HL-60 (cell line): ENCODE measurements around the gene ETDC.
"Not testable (repeated sequence)": the region's sequence is repeated elsewhere in the genome, so short reads cannot be mapped to it uniquely, and the experiment has no call there.

Experiments used
- CTCF ChIP-seq: IDR thresholded peaks from one replicate; pipeline ENCODE4 v1.5.1; 2011; ENCODE audit warnings: low read length, control low read depth, inconsistent platforms; ENCODE audit not compliant: insufficient read depth
- POLR2AphosphoS5 ChIP-seq: IDR thresholded peaks from 2 replicates; pipeline ENCODE4 v1.6.1; 2012; ENCODE audit warnings: low read depth
- REST ChIP-seq: IDR thresholded peaks from 2 replicates; pipeline ENCODE4 v1.6.1; 2012; ENCODE audit warnings: low read depth; ENCODE audit not compliant: insufficient replicate concordance

DNA sequence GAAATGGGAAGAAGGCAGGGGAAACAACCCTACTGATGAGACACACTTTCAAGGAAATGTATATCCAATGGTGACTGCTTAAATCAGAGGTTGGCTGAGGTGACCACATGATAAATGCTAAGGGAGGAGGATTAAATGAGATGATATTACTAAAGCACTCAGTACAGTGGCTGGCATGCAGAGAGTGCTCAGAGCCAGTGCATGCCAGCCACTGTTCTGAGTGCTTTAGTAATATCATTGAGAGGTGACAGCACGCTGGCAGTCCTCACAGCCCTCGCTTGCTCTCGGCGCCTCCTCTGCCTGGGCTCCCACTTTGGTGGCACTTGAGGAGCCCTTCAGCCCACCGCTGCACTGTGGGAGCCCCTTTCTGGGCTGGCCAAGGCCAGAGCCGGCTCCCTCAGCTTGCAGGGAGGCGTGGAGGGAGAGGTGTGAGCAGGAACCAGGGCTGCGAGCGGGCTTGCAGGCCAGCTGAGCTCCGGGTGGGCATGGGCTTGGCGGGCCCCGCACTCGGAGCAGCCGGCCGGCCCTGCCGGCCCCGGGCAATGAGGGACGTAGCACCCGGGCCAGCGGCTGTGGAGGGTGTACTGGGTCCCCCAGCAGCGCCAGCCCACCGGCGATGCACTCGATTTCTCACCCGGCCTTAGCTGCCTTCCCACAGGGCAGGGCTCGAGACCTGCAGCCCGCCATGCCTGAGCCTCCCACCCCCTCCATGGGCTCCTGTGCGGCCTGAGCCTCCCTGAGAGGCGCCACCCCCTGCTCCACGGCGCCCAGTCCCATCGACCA is 15.9 kb downstream of the ETDC start:
- not testable (repeated sequence) for TF ChIP-seq CTCF, POLR2AphosphoS5, REST
